MCF 10A (cell line): ENCODE data around the gene PRELID1. TPM values are rescaled to one million over a fixed set of nuclear protein-coding genes. Genes with fewer than 3 reads are reported as not detected.
A peak's percentile ranks its signal among the peaks of the same experiment; 100 is the strongest.

Experiments
- BruUV-seq: library from RNA; stranded (reverse); fragments of 400-500 nt; replicated peaks from 2 replicates; lab custom pipeline; 2021; lab: Mats Ljungman, UMichigan
- CTCF ChIA-PET: fragments of 300-600 bp; sonication (Branson Sonifier 250); formaldehyde crosslinking; extraction: SDS; loops from one replicate; lab custom pipeline; 2021; ENCODE audit warnings: antibody characterized with exemption, inconsistent platforms; lab: Yijun Ruan, JAX
- POLR2A ChIA-PET: fragments of 300-600, 350-650 bp; sonication (Branson Sonifier 250); formaldehyde crosslinking; extraction: SDS; loops from one replicate; lab custom pipeline; 2020; ENCODE audit warnings: antibody characterized with exemption, inconsistent platforms; lab: Yijun Ruan, JAX
- DNase-seq: peaks from one replicate; pipeline ENCODE4 v3.0.0-alpha.2; 2018; ENCODE audit not compliant: unreplicated experiment
- H3K27ac Mint-ChIP-seq: one replicate; pipeline ENCODE4 v1.8.0; 2022; ENCODE audit warnings: mild to moderate bottlenecking, low read depth, mixed read lengths; ENCODE audit not compliant: unreplicated experiment
- H3K27me3 Mint-ChIP-seq: one replicate; pipeline ENCODE4 v1.8.0; 2022; ENCODE audit warnings: mixed read lengths; ENCODE audit not compliant: insufficient read depth, unreplicated experiment
- H3K36me3 Mint-ChIP-seq: one replicate; pipeline ENCODE4 v1.8.0; 2022; ENCODE audit warnings: mild to moderate bottlenecking, moderate library complexity, mixed read lengths; ENCODE audit not compliant: insufficient read depth, unreplicated experiment
- H3K4me1 Mint-ChIP-seq: one replicate; pipeline ENCODE4 v1.8.0; 2022; ENCODE audit warnings: mixed read lengths; ENCODE audit not compliant: insufficient read depth, unreplicated experiment
- H3K4me3 Mint-ChIP-seq: one replicate; pipeline ENCODE4 v1.8.0; 2022; ENCODE audit warnings: mild to moderate bottlenecking, moderate library complexity, mixed read lengths; ENCODE audit not compliant: unreplicated experiment
- H3K9me3 Mint-ChIP-seq: one replicate; pipeline ENCODE4 v1.8.0; 2022; ENCODE audit warnings: mixed read lengths; ENCODE audit not compliant: unreplicated experiment
- CTCF ChIP-seq: fragments of 200-600 bp; IDR thresholded peaks from one replicate; pipeline ENCODE4 v1.8.0; 2022; ENCODE audit warnings: antibody characterized with exemption, mild to moderate bottlenecking; ENCODE audit not compliant: unreplicated experiment
- intact Hi-C: fragments of 100-400 bp; cut with micrococcal nuclease; formaldehyde crosslinking; loops from 2 replicates; pipeline ENCODE4 v1.14.1; 2022
- total RNA-seq: library from RNA; stranded (reverse); gene quantifications from 2 replicates; pipeline ENCODE4 v1.2.3, GENCODE V29; 2022

Gene PRELID1
- total RNA-seq, 1 experiment from 2014 or later = 267 TPM

DNA sequence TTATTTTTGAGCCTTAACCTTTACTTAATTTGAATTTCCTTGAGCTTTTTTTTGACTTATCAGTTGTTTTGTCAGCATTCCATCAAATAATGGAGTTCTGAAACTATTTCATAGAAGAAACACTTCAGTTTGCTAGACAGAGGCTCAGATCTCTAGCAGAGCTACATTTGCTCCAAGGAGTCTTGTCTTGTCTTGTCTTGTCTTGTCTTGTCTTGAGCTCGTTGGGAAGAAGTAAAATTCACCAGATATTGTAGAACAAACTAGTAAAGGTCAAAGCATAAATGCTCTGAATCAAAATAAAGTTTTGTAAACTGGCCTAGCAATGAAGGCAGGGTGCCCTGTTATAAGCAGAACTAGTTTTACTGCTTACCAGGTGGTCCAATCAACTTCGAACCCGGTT, 33.6 kb upstream of the PRELID1 start:
- ChIA-PET CTCF (interaction anchor here (0.7 to 3.2 kb wide), 7 partner anchors 9 to 231 kb away, joined by 3 to 23 read pairs (median 5); no protein-coding TSS in a partner anchor), POLR2A (interaction anchor here (0.7 to 2.0 kb wide), 12 partner anchors 9 to 86 kb away, joined by 3 to 12 read pairs (median 4); partner anchors contain the start of genes PRELID1 and RAB24)
- no peak overlapping the region for H3K4me3 Mint-ChIP-seq
- no peaks in the 10 kb centered on the region for H3K9me3 Mint-ChIP-seq
- no peaks in the 10 kb centered on the region for H3K27me3 Mint-ChIP-seq
- H3K27ac Mint-ChIP-seq = peak overlapping the region; percentile 50
- BruUV-seq = no TSS peak
- peaks cover 99% of the 10 kb centered on the region for H3K36me3 Mint-ChIP-seq
- H3K4me1 Mint-ChIP-seq = peaks cover 17% of the 10 kb centered on the region
- no peak for TF ChIP-seq CTCF
- intact Hi-C loops = no loop called here
- DNase-seq = peak; percentile 27

DNA sequence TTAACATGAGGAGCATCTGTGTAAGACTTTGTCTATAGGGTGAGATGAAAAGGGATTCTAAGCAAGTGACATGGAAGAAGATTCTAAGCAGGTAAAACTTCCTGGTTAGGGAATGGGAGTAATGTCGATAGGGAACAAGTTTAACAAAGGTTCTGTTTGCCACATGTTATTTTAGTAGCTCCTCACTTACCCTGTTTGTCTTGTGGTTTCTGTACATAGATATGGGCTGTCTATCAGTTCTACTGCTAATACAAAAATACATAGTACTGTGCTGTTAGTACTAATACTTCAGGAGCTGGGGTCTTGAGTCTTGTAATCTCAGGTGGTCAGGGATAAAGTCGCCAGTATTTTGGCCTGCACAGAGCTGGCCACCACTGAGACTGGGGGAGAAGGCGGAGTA, 32.9 kb upstream of the PRELID1 start:
- no peak for TF ChIP-seq CTCF
- no peak for DNase-seq
- Mint-ChIP-seq H3K9me3 (no peaks in the 10 kb centered on the region), H3K36me3 (peaks cover 99% of the 10 kb centered on the region), H3K27me3 (no peaks in the 10 kb centered on the region), H3K4me1 (peaks cover 17% of the 10 kb centered on the region), H3K4me3 (no peak overlapping the region), H3K27ac (peak overlapping the region; percentile 50)
- ChIA-PET CTCF (interaction anchor here (0.8 to 3.2 kb wide), 8 partner anchors 8 to 157 kb away, joined by 3 to 23 read pairs (median 4); no protein-coding TSS in a partner anchor), POLR2A (interaction anchor here (0.9 to 2.0 kb wide), 10 partner anchors 9 to 185 kb away, joined by 3 to 12 read pairs (median 4); partner anchors contain the start of genes PRELID1 and RAB24)
- BruUV-seq = no TSS peak
- intact Hi-C loops = no loop called here

DNA sequence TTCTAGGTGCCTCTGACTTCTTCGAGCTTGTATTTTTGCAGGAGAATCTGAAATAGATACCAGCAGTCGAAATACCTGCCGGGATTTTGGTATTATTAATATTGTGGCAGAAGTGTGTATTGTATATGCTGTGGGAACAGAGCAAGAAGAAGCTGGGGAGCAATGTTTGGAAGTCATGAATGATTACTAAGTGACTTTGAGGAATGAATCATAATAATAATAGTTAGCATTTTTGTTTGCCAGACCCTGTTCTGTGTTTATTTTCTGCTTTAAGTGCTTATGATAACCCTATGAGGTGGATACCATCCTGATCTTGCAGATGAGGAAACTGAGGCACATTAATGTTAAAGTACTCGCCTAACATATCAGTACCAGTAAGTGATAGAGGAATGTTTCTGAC, 32.5 kb upstream of the PRELID1 start:
- Mint-ChIP-seq H3K9me3 (no peaks in the 10 kb centered on the region), H3K4me1 (peaks cover 17% of the 10 kb centered on the region), H3K27me3 (no peaks in the 10 kb centered on the region), H3K4me3 (no peak overlapping the region), H3K27ac (peak overlapping the region; percentile 50), H3K36me3 (peaks cover 99% of the 10 kb centered on the region)
- no TSS peak for BruUV-seq
- ChIA-PET POLR2A (interaction anchor here (0.9 to 2.0 kb wide), 8 partner anchors 11 to 184 kb away, joined by 3 to 12 read pairs (median 4); partner anchors contain the start of genes PRELID1 and RAB24), CTCF (interaction anchor here (0.8 to 3.2 kb wide), 7 partner anchors 9 to 158 kb away, joined by 3 to 23 read pairs (median 3); no protein-coding TSS in a partner anchor)
- intact Hi-C loops = no loop called here
- no peak for TF ChIP-seq CTCF
- DNase-seq = no peak

DNA sequence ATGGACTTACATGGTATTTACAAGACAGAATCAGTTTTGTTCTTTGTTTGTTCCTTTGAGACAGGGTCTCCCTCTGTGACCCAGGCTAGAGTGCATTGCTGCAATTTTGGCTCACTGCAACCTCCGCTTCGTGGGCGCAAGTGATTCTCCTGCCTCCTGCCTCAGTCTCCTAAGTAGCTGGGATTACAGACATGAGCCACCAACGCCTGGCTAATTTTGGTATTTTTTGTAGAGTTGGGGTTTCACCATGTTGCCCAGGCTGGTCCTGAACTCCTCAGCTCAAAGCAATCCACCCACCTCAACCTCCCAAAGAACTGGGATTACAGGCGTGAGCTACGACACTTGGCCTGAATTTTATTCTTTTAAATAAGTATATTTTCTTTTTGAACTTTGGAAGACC, 27.7 kb upstream of the PRELID1 start:
- H3K27ac Mint-ChIP-seq = no peak overlapping the region
- CTCF ChIA-PET = interaction anchor here (0.7 to 0.8 kb wide), 2 partner anchors 11 to 157 kb away, joined by 3 read pairs; no protein-coding TSS in a partner anchor
- no peaks in the 10 kb centered on the region for H3K27me3 Mint-ChIP-seq
- no peak for DNase-seq
- no peak for TF ChIP-seq CTCF
- peaks cover 97% of the 10 kb centered on the region for H3K36me3 Mint-ChIP-seq
- no peaks in the 10 kb centered on the region for H3K9me3 Mint-ChIP-seq
- H3K4me1 Mint-ChIP-seq = no peaks in the 10 kb centered on the region
- BruUV-seq = no TSS peak
- POLR2A ChIA-PET = interaction anchor here (0.8 to 0.9 kb wide), 2 partner anchors 23 to 26 kb away, joined by 3 read pairs; no protein-coding TSS in a partner anchor
- H3K4me3 Mint-ChIP-seq = no peak overlapping the region
- intact Hi-C loops = no loop called here
